HG03196 (cell line): ENCODE results near the gene TRAF3IP3.

Source experiments
- ATAC-seq: cut with Tn5 transposase; IDR thresholded peaks from one replicate; pipeline ENCODE4 v1.9.1; 2021; ENCODE audit not compliant: unreplicated experiment

TRAF3IP3 gene

DNA sequence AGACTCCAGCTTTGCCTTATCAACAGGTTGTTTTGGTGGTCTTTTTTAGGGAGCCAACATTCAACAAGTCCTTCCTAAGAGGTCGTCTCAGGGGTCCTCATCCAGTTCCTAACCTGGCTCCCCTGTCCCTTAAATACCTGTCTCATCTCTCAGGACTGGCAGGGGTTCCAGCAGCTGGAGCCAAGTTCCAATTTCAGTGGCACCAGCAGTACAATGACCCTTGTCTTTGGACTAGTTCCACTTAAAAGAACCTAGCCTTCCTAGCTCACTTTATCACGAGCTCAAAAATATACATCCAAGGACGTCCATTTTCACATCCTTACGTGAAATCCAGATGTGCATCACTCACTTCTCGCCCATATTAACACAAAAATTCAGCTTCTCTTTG lies 18.7 kb upstream of the TRAF3IP3 start:
- ATAC-seq = no peak

GRCh38 chr1:209738270-209738669 lies 17.6 kb upstream of the TRAF3IP3 start:
- no peak for ATAC-seq

- ATAC-seq = no peak
Observed at GRCh38 chr1:209741193-209741592, 14.7 kb upstream of the TRAF3IP3 start.

- ATAC-seq = no peak
Observed at GRCh38 chr1:209741889-209742288, 14.0 kb upstream of the TRAF3IP3 start.

GRCh38 chr1:209742409-209743144 lies 13.3 kb upstream of the TRAF3IP3 start:
- no peak for ATAC-seq

DNA sequence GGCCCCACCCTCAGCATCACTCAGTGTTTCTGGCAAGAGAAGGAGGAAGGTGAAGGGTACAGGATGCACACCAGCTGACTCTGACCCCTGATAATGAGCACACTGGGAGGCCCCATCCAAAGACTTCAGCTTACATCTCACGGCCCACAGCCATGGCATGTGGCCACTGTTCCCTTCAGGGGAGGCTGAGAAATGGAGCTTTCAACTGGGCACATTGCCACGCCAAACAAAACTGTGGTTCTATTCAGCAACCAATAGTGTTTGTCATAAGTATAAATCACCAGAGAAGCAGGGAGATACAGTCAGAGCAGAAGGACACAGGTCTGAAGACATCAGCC lies 12.7 kb upstream of the TRAF3IP3 start:
- ATAC-seq = no peak

DNA sequence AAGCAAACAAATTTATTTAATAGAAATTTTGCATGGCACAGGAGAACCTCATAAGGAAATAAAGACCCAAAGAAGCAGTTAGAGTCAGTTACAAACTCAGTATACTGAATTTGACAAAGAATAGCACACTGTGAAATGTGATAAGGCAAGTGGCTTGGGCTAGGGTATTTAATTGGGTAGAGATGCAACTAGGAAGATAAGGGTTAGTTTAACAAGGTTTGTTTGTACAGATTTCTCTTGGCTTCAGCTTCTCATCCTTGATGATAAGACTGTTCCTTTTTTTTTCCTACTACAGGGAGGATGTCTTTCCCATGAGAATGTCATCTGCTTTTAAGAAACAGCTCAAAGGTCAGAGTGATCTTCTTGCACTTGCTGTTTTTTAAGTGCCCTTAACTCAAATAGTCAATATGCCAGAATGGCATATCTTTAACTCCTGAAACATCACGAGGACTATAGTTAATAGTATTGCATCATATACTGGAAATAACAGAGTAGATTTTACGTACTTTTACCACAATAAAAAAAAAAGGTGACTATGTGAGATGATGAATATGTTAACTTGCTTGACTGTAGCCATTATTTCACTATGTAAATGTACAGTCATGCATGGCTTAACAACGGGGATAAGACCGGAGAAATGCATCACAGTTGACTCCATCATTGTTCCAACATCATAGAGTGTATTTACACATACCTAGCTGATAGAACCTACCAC lies 9.2 kb upstream of the TRAF3IP3 start:
- no peak for ATAC-seq

DNA sequence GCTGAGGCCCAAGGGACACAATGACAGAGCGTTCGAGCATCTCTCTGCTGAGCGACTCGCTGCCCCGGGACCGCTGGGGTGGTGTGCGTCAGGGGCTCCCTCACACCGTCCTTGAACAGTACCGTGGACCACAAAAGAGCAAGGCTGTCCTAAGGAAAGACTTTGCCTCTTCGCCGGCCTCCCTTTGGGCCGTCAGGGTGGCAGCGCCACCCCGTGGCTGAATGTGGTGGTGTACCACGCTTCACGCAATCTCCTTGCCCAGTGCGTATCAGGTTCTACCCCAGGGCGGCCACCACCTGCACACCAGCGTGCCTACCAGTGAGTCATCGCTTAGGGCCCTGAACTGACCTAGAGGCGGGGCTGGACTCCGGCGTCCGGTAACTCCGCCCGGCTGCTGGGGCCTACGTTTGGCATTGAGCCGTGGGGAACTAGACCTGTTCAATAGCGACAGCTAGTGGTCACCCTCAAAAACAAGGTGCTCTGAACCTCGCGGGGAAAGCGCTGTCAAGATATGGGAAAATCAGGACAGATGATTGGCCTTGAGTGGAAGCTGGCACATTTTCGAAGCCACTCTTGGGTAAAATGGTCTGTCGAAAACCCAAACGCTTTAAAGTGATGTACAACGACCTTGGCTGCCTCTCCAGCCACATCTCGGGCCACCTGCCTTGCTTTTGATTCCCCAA lies 8.1 kb upstream of the TRAF3IP3 start:
- peak; percentile 88 for ATAC-seq

DNA sequence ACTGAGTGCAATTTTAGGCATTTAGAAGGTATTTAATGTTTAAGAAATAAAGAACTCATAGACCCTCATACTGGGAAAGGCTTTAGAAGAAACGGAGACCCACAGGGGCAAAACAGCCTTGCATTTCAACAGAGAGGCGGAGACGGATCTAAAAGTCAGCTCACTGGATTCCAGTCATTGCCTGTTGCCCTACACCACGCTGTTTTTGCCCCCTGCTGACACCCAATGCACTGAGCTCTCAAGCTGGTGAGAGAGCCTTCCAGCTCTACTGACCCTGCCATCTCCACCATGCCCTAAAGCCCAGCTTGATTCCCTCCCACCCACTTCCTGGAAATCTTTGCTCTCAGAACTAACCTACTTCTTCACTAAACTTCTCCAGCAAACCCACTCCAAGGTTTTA lies 7.2 kb upstream of the TRAF3IP3 start:
- ATAC-seq = no peak

DNA sequence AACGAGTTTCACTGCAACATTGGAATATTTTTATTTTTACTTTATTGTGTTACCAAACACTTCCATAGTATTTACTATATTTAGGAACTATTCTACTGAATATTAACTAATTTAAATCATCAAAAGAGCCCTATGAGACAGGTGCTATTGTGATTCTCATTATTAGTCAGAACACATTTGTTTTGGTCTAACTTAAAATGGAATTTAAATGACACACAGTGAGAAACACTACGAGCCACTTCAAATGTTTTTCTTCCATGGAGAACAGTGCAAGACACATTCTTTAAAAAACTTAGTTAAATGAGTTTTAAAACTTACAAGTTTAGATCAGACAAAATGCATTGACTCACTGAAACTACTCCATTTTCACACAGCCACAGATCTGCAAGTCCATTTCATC lies 6.6 kb upstream of the TRAF3IP3 start:
- ATAC-seq = no peak

GRCh38 chr1:209749670-209750323 lies 6.1 kb upstream of the TRAF3IP3 start:
- no peak for ATAC-seq

GRCh38 chr1:209751627-209752231 lies 4.1 kb upstream of the TRAF3IP3 start:
- ATAC-seq = peak; percentile 46

DNA sequence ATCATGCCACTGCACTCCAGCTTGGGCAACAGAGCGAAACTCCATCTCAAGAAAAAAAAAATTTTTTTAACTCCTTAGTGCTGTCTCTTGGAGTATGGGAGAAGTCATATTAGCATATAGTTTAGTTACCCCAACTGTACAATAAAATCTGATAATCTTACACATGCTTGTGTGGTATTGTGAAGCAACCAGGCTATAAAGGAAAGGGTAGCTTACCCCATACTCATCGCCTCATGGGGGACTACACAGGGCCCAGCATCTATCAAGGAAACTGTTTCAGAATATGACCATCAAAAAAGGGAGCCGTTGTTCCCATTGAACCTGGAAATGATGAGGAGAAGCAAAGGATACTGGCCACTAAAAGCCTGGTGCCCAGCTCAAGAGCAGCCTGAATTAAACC lies 3.0 kb upstream of the TRAF3IP3 start:
- ATAC-seq = no peak

DNA sequence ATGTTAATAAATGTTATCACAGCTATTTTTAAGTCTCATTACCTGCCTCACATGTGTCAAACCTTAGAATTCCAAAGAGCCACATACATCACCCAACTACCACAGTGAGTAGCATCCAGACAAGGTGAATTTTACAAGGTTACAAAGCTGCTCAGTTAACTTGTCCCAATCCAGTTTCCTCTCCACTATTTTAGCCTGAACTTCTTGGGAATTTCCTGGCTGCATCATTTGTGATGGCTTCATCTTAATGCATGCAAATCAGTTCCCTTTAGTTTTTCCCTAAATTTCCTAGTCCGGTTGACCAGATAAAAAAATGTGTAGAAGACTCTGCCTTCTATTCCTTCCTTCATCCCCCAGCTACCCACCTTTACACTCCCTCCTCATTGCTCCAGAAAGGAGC lies 597 bp upstream of the TRAF3IP3 start:
- no peak for ATAC-seq

- ATAC-seq = peak; percentile 24
Observed at GRCh38 chr1:209756615-209757445, 977 bp downstream of the TRAF3IP3 start.

DNA sequence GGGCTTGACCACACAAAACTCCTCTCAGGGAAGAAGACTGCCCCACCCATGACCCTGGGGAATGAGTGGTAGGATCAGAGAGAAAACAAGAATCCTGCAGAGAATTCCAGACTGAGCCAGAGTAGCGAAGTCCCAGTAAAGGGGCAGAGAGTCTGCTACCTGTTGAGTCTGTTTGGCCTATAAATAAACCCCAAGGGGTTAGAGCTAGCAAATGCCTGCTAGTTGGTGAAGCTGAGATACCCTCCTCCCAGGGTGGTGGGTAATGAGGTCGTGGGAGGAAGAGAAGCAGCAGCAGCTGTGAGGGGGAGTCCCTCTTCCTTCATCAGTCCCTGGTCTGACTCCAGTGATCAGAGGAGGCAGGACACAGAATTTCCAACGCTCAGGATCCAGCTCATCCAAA lies 2.5 kb downstream of the TRAF3IP3 start:
- ATAC-seq = no peak

DNA sequence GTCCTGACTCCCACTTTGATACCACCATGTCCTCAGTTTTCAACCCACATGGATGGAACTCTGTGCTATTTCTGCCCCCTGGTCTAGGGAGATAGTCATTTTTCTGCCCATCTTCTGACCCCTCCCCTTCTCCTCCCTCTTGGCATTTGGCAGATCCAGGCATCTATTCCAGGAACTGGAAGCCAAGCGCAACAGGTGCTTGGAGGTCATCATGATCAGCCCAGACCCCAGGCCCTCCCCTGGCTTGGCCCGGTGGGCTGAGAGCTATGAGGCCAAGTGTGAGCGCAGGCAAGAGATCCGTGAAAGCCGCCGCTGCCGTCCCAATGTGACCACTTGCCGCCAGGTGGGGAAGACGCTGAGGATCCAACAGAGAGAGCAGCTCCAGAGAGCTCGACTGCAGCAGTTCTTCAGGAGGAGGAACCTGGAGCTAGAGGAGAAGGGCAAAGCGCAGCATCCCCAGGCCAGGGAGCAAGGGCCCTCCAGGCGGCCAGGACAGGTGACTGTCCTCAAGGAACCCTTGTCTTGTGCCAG lies 4.0 kb downstream of the TRAF3IP3 start:
- ATAC-seq = no peak

GRCh38 chr1:209761011-209761635 lies 5.3 kb downstream of the TRAF3IP3 start:
- ATAC-seq = no peak

DNA sequence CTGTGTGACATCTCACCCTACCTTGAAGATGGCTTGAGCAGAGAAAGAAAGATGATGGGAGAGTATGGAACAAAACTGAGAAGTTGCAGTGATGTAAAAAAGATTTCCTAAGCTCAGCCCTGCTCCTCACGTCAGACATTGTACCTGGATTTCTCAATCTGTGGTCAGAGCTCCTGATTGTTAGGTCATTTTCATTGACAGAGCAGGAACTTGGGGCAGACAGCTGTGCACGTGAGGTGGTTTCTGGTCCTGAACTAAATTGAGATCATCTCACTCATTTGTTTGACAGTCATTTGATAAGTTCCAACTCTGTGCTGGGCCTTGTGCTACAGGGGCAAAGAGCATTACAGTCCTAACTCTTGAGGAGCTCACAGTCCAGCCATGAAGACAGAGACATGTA lies 10.2 kb downstream of the TRAF3IP3 start:
- no peak for ATAC-seq

DNA sequence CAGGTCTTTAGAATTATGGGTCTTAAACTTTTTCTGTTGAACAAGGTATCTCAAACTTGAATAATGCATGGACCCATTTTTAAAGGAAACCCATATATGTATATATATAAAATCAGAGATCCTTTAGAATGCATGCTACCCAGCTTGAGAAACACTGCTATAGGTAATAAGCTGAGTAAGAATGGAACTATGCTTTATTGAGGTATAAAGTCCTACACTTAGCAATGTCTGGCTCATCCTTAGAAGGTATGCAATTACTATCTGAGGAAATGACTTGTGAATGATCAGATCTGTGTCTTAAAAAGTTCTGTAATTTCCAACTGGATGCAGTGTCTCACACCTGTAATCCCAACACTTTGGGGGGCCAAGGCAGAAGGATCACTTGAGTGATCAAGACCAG lies 11.2 kb downstream of the TRAF3IP3 start:
- no peak for ATAC-seq
